ENCODE data around the gene SORCS2.

DNA sequence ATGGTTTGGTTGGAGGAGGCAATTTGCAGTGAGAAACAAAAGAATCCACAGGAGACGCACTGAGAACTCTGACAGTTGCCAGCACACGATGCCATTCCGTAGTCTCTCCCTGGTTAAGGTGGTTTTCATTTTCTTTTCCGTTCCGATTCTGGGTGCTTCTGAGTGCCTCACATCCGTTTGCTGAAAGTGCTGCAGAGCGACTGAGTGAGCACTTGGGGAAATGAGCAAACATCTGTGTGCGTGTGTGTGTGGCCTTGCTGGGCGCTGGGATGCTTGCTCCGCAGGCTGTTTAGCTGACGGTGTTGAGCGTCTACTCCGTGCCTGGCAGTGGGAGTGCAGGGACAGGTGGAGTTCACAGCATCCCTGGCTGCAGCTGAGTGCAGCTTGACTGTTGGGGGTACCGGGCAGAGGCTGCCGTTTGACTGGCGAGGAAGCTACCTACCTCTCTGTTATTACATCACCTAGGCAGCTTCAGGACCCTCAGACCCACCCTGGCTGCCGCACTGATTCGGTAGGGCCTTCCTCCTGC, 49.3 kb downstream of the SORCS2 start:
- TF ChIP-seq POLR2A (IDR thresholded peaks at IDR 0.05; ENCODE audit: extremely low read depth, insufficient read length) (no peak), CTCF (IDR thresholded peaks at IDR 0.05; ENCODE audit: low read depth, low read length) (no peak)
